Mucosa of stomach (tissue), 1 donor: ENCODE measurements around the gene PCDHA10.
"Not testable (repeated sequence)": the region's sequence is repeated elsewhere in the genome, so short reads cannot be mapped to it uniquely, and the experiment has no call there.

ENCODE experiments used
- H3K27me3 ChIP-seq: one replicate; pipeline ENCODE4 v1.7.0; 2013; ENCODE audit warnings: mild to moderate bottlenecking, low read length; ENCODE audit not compliant: control insufficient read depth, insufficient read depth
- H3K36me3 ChIP-seq: one replicate; pipeline ENCODE4 v1.7.0; 2013; ENCODE audit warnings: low read length; ENCODE audit not compliant: control insufficient read depth, insufficient read depth
- H3K4me1 ChIP-seq: one replicate; pipeline ENCODE4 v1.7.0; 2013; ENCODE audit warnings: mild to moderate bottlenecking, low read length; ENCODE audit not compliant: control insufficient read depth, insufficient read depth
- H3K4me3 ChIP-seq: one replicate; pipeline ENCODE4 v1.7.0; 2013; ENCODE audit warnings: low read length
- H3K9ac ChIP-seq: one replicate; pipeline ENCODE4 v1.7.0; 2013; ENCODE audit warnings: mild to moderate bottlenecking, low read length, moderate library complexity
- H3K9me3 ChIP-seq: one replicate; pipeline ENCODE4 v1.7.0; 2013; ENCODE audit warnings: mild to moderate bottlenecking, low read length, moderate library complexity; ENCODE audit not compliant: control insufficient read depth
- donor health status: Pancreatic carcinoma.

PCDHA10 gene

DNA sequence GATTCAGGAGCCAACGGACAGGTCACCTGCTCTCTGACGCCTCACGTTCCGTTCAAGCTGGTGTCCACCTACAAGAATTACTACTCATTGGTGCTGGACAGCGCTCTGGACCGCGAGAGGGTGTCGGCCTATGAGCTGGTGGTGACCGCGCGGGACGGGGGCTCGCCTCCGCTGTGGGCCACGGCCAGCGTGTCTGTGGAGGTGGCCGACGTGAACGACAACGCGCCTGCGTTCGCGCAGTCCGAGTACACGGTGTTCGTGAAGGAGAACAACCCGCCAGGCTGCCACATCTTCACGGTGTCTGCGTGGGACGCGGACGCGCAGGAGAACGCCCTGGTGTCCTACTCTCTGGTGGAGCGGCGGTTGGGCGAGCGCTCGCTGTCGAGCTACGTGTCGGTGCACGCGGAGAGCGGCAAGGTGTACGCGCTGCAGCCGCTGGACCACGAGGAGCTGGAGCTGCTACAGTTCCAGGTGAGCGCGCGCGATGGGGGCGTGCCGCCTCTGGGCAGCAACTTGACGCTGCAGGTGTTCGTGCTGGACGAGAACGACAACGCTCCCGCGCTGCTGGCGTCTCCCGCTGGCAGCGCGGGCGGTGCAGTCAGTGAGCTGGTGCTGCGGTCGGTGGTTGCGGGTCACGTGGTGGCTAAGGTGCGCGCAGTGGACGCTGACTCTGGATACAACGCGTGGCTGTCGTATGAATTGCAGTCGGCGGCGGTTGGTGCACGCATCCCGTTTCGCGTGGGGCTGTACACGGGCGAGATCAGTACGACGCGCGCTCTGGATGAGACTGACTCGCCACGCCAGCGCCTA lies 1.7 kb downstream of the PCDHA10 start:
- Histone ChIP-seq H3K36me3 (no peaks in the 10 kb centered on the region), H3K27me3 (no peaks in the 10 kb centered on the region), H3K9me3 (no peaks in the 10 kb centered on the region), H3K9ac (no peak overlapping the region), H3K4me3 (no peak overlapping the region), H3K4me1 (no peaks in the 10 kb centered on the region)

DNA sequence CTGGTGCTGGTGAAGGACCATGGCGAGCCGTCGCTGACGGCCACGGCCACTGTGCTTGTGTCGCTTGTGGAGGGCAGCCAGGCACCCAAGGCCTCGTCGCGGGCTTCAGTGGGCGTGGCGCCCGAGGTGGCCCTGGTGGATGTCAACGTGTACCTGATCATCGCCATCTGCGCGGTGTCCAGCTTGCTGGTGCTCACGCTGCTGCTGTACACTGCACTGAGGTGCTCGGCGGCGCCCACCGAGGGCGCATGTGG lies 2.2 kb downstream of the PCDHA10 start:
- Histone ChIP-seq H3K4me3 (no peak overlapping the region), H3K27me3 (no peaks in the 10 kb centered on the region), H3K9me3 (no peaks in the 10 kb centered on the region), H3K9ac (no peak overlapping the region), H3K36me3 (no peaks in the 10 kb centered on the region), H3K4me1 (no peaks in the 10 kb centered on the region)

DNA sequence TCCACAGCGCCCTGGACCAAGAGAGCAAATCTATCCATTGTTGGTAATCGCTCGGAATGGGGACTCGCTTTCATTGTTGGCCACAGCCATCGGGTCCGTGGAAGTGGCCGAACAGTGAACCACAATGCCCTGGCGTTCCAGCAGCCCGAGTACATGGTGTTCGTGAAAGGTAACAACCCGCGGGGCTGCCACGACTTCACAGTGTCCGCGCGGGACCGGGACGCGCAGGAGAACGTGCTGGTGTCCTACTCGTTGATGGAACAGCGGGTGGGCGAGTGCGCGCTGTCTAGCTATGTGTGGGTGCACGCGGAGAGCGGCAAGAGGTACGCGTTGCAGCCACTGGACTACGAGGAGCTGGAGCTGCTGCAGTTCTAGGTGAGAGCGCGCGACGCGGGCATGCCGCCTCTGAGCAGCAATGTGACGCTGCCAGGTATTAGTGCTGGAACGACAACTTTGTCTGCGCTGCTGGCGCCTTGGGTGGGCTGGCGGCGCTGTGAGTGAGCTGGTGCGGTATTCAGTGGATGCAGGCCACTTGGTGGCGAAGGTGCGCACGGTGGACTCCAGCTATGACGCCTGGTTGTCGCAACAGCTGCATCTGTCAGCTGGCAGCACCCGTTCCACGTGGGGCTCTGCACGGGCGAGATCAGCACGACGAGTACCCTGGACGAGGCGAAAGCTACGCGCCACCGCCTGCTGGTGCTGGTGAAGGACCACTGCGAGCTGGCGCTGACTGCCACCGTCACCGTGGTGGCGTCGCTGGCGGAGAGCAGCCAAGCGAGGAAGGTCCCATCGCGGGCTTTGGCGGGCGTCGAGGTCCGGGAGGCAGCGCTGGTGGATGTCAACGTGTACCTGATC lies 7.0 kb downstream of the PCDHA10 start:
- H3K9me3 ChIP-seq: no peaks in the 10 kb centered on the region
- no peaks in the 10 kb centered on the region for H3K27me3 ChIP-seq
- no peaks in the 10 kb centered on the region for H3K36me3 ChIP-seq
- H3K9ac ChIP-seq: no peak overlapping the region
- no peaks in the 10 kb centered on the region for H3K4me1 ChIP-seq
- no peak overlapping the region for H3K4me3 ChIP-seq

DNA sequence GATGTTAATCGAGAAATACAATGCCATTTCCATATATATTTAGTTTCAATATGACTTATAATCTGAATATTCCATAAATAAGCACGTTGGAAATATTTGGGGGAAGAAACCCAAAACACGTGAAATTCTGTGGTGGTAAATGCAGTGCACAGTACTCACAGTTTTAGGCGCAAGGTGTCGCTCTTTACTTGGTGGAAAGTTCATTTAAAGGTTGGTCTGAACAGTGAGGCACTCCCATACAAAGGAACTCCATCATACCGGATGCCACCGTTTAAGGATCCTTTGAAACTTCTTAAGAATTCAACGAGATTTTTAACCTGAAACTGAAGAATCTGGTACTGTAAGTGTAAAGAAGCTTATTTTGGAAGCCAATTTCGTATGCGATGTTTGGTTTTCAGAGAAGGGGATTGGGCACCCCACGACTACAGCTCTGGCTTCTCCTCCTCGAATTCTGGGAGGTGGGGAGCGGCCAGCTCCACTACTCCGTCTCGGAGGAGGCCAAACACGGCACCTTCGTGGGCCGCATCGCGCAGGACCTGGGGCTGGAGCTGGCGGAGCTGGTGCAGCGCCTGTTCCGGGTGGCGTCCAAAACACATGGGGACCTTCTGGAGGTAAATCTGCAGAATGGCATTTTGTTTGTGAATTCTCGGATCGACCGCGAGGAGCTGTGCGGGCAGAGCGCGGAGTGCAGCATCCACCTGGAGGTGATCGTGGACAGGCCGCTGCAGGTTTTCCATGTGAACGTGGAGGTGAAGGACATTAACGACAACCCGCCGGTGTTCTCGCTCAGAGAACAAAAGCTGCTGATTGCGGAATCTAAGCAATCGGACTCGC lies 13.2 kb downstream of the PCDHA10 start, which contains the start of gene PCDHA11:
TSS of gene PCDHA11 (plus strand) at position 237 of the 834 bp plus-strand sequence. CDS start at position 384, 147 bp downstream.
- Histone ChIP-seq H3K27me3 (no peaks in the 10 kb centered on the region), H3K9me3 (no peaks in the 10 kb centered on the region), H3K4me3 (no peak within 1 kb of the TSS)

DNA sequence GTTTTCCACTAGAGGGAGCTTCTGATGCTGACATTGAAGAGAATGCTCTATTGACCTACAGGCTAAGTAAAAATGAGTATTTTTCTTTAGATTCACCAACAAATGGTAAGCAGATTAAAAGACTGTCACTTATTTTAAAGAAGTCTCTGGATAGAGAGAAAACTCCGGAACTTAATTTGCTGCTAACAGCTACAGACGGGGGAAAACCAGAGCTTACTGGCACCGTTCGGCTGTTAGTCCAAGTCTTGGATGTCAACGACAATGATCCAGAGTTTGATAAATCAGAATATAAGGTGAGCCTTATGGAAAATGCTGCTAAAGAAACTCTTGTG lies 13.8 kb downstream of the PCDHA10 start:
- Histone ChIP-seq H3K9ac (no peak overlapping the region), H3K36me3 (no peaks in the 10 kb centered on the region), H3K9me3 (no peaks in the 10 kb centered on the region), H3K27me3 (no peaks in the 10 kb centered on the region), H3K4me1 (no peaks in the 10 kb centered on the region), H3K4me3 (no peak overlapping the region)

More for the DNA sequence above, 13.2 kb downstream of the PCDHA10 start, which contains the start of gene PCDHA11:
- H3K9ac ChIP-seq: no peak within 1 kb of the TSS
- no peaks in the 10 kb centered on the region for H3K4me1 ChIP-seq
- H3K36me3 ChIP-seq: no peaks in the 10 kb centered on the region

DNA sequence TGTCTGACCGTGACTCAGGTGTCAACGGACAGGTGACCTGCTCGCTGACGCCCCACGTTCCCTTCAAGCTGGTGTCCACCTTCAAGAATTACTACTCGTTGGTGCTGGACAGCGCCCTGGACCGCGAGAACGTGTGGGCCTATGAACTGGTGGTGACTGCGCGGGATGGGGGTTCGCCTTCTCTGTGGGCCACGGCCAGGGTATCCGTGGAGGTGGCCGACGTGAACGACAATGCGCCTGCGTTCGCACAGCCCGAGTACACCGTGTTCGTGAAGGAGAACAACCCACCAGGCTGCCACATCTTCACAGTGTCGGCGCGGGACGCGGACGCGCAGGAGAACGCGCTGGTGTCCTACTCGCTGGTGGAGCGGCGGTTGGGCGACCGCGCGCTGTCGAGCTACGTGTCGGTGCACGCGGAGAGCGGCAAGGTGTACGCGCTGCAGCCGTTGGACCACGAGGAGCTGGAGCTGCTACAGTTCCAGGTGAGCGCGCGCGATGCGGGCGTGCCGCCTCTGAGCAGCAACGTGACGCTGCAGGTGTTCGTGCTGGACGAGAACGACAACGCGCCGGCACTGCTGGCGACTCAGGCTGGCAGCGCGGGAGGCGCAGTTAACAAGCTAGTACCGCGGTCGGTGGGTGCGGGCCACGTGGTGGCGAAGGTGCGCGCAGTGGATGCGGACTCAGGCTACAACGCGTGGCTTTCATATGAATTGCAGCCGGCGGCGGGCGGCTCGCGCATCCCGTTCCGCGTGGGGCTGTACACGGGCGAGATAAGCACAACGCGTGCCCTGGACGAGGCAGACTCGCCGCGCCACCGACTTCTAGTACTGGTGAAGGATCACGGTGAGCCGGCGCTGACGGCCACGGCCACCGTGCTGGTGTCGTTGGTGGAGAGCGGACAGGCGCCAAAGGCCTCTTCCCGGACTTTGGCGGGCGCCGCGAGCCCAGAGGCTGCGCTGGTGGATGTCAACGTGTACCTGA lies 14.8 kb downstream of the PCDHA10 start:
- Histone ChIP-seq H3K4me1 (no peaks in the 10 kb centered on the region), H3K9ac (no peak overlapping the region), H3K27me3 (peaks cover 4% of the 10 kb centered on the region), H3K4me3 (no peak overlapping the region), H3K9me3 (no peaks in the 10 kb centered on the region), H3K36me3 (no peaks in the 10 kb centered on the region)

DNA sequence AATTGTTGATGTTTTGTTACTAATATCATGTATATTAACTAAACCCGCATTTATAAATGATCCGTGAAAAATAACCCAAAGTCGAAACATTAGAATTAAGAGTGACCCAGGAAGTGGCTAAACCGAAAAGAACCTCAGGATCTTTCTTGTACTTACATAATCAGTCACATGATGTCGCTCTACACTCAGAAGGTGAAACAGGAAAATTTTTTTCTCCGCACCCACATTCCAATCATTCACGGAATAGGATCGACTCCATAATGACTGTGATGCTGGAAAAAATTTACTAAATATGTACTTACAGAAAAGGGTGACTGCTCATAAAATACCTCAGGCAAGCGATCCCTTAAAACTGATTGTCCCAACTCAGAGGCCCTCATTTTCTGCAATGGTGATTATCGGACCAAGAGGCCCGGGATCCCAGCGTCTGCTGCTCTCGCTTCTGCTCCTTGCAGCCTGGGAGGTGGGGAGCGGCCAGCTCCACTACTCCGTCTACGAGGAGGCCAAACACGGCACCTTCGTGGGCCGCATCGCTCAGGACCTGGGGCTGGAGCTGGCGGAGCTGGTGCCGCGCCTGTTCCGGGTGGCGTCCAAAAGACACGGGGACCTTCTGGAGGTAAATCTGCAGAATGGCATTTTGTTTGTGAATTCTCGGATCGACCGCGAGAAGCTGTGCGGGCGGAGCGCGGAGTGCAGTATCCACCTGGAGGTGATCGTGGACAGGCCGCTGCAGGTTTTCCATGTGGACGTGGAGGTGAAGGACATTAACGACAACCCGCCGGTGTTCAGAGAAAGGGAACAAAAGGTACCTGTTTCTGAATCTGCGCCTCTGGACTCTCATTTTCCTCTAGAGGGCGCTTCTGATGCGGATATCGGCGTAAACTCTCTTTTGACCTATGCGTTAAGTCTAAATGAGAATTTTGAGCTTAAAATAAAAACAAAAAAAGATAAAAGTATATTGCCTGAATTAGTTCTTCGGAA lies 19.7 kb downstream of the PCDHA10 start, which contains the start of gene PCDHA12:
TSS of gene PCDHA12 (plus strand) at position 224 of the 981 bp plus-strand sequence. CDS start at position 389, 165 bp downstream.
- Histone ChIP-seq H3K4me1 (no peaks in the 10 kb centered on the region), H3K4me3 (no peak within 1 kb of the TSS), H3K27me3 (peaks cover 4% of the 10 kb centered on the region), H3K9me3 (no peaks in the 10 kb centered on the region), H3K36me3 (no peaks in the 10 kb centered on the region), H3K9ac (no peak within 1 kb of the TSS)

DNA sequence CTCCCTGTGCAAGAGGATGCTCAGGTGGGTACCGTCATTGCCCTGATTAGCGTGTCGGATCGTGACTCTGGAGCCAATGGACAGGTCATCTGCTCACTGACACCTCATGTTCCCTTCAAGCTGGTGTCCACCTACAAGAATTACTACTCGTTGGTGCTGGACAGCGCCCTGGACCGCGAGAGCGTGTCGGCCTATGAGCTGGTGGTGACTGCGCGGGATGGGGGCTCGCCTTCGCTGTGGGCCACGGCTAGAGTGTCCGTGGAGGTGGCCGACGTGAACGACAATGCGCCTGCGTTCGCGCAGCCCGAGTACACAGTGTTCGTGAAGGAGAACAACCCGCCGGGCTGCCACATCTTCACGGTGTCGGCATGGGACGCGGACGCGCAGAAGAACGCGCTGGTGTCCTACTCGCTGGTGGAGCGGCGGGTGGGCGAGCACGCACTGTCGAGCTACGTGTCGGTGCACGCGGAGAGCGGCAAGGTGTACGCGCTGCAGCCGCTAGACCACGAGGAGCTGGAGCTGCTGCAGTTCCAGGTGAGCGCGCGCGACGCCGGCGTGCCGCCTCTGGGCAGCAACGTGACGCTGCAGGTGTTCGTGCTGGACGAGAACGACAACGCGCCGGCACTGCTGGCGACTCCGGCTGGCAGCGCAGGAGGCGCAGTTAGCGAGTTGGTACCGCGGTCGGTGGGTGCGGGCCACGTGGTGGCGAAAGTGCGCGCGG lies 21.0 kb downstream of the PCDHA10 start:
- H3K9me3 ChIP-seq, H3K27me3 ChIP-seq, H3K36me3 ChIP-seq, H3K4me3 ChIP-seq, H3K4me1 ChIP-seq, H3K9ac ChIP-seq: not testable (repeated sequence)

DNA sequence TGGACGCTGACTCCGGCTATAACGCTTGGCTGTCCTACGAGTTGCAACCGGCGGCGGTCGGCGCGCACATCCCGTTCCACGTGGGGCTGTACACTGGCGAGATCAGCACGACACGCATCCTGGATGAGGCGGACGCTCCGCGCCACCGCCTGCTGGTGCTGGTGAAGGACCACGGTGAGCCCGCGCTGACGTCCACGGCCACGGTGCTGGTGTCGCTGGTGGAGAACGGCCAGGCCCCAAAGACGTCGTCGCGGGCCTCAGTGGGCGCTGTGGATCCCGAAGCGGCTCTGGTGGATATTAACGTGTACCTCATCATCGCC lies 21.5 kb downstream of the PCDHA10 start:
- Histone ChIP-seq H3K4me3 (no peak overlapping the region), H3K27me3 (peaks cover 4% of the 10 kb centered on the region), H3K36me3 (no peaks in the 10 kb centered on the region), H3K9ac (no peak overlapping the region), H3K9me3 (no peaks in the 10 kb centered on the region), H3K4me1 (no peaks in the 10 kb centered on the region)

DNA sequence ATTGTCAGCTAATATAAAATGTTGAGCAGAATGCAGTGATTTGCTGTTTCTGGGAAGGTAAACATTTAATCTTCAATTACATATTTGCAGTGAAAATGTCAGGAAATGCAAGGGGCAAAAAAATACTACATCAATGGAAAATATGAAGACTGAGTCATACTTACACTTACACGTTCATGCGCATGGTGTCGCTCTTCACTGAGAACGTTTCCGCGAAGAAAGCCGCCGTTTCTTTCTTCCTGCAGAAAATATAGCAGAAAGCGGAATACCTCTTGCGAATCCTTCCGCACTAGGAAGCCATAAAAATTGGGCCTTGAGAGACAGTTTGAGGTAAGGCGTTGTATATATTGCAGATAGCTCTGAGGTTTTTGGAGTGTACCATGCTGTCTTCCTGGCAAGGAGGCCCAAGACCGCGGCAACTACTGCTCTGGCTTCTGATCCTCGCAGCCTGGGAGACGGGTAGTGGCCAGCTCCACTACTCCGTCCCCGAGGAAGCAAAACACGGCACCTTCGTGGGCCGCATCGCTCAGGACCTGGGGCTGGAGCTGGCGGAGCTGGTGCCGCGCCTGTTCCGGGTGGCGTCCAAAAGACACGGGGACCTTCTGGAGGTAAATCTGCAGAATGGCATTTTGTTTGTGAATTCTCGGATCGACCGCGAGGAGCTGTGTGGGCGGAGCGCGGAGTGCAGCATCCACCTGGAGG lies 26.3 kb downstream of the PCDHA10 start, which contains the start of gene PCDHA13:
TSS of gene PCDHA13 (plus strand) at position 236 of the 702 bp plus-strand sequence. CDS start at position 381, 145 bp downstream.
- no peaks in the 10 kb centered on the region for H3K27me3 ChIP-seq
- H3K4me3 ChIP-seq: no peak within 1 kb of the TSS
- no peak within 1 kb of the TSS for H3K9ac ChIP-seq
- no peaks in the 10 kb centered on the region for H3K4me1 ChIP-seq
- H3K36me3 ChIP-seq: no peaks in the 10 kb centered on the region
- H3K9me3 ChIP-seq: no peaks in the 10 kb centered on the region
